HG03558 (cell line): ENCODE measurements around the gene RAB30.
A peak's percentile ranks its signal among the peaks of the same experiment; 100 is the strongest.

Source experiments
- ATAC-seq: cut with Tn5 transposase; IDR thresholded peaks from one replicate; pipeline ENCODE4 v1.9.1; 2021; ENCODE audit warnings: moderate number of reproducible peaks; ENCODE audit not compliant: unreplicated experiment; ENCODE audit errors: extremely low read depth

Gene RAB30

GRCh38 chr11:83071567-83072349 lies at the start of gene RAB30:
TSS of gene RAB30 (minus strand) at chr11:83071897. CDS start at chr11:82997316, 74,581 bp downstream.
- ATAC-seq, result peak; percentile 95

GRCh38 chr11:83120327-83120726 lies 48.6 kb upstream of the RAB30 start:
- ATAC-seq, result no peak

- no peak for ATAC-seq
Measured at GRCh38 chr11:83119216-83119615, 47.5 kb upstream of the RAB30 start.

GRCh38 chr11:83118814-83119213 lies 47.1 kb upstream of the RAB30 start:
- ATAC-seq, result no peak

GRCh38 chr11:83116015-83116641 lies 44.4 kb upstream of the RAB30 start:
- ATAC-seq, result no peak

GRCh38 chr11:83115551-83115950 lies 43.9 kb upstream of the RAB30 start:
- ATAC-seq, result no peak

GRCh38 chr11:83115026-83115425 lies 43.3 kb upstream of the RAB30 start:
- no peak for ATAC-seq

GRCh38 chr11:83112886-83113285 lies 41.2 kb upstream of the RAB30 start:
- ATAC-seq, result no peak

- ATAC-seq, result no peak
Measured at GRCh38 chr11:83105168-83105567, 33.5 kb upstream of the RAB30 start.

- ATAC-seq, result no peak
Measured at GRCh38 chr11:83102834-83103233, 31.1 kb upstream of the RAB30 start.

GRCh38 chr11:83097429-83098075 lies 25.9 kb upstream of the RAB30 start:
- ATAC-seq, result no peak

GRCh38 chr11:83093634-83094033 lies 21.9 kb upstream of the RAB30 start:
- ATAC-seq, result no peak

- no peak for ATAC-seq
Measured at GRCh38 chr11:83092488-83093384, 21.0 kb upstream of the RAB30 start.

GRCh38 chr11:83088965-83089364 lies 17.3 kb upstream of the RAB30 start:
- no peak for ATAC-seq

GRCh38 chr11:83087035-83087434 lies 15.3 kb upstream of the RAB30 start:
- no peak for ATAC-seq

GRCh38 chr11:83079820-83080219 lies 8.1 kb upstream of the RAB30 start:
- ATAC-seq, result no peak

- no peak for ATAC-seq
Measured at GRCh38 chr11:83078269-83078668, 6.6 kb upstream of the RAB30 start.

GRCh38 chr11:83073884-83074283 lies 2.2 kb upstream of the RAB30 start:
- no peak for ATAC-seq

GRCh38 chr11:83073258-83073657 lies 1.6 kb upstream of the RAB30 start:
- no peak for ATAC-seq
